ENCODE results near the gene NAGLU. TPM values are rescaled to one million over a fixed set of nuclear protein-coding genes. Genes with fewer than 3 reads are reported as not detected.

NAGLU gene
- total and polyA plus RNA-seq, 2 experiments from 2014 or later: 76.4 to 121 TPM

DNA sequence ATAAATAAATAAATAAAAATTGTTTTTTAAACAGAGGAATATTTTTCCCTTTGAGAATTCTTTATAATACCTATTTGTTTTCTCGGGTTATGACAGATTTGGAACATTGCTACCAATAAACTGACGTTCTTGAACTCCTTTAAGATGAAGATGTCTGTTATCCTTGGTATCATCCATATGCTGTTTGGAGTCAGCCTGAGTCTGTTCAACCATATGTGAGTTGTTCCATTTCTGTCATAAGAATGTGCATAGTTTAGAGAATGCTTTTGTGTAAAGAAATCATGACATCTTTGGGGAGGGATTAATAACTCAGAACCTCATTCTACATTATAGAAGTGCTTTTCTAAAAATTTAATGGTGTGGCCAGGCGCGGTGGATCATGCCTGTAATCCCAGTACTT is 37.2 kb upstream of the NAGLU start:
- Histone ChIP-seq H4K20me1 (ENCODE audit: insufficient read depth, poor library complexity, severe bottlenecking) (no peaks in the 10 kb centered on the region), H3K9me2 (replicated peaks; ENCODE audit: insufficient read depth) (no peaks in the 10 kb centered on the region), H3K27ac (no peak overlapping the region), H3K4me1 (ENCODE audit: insufficient read depth) (no peaks in the 10 kb centered on the region), H3K27me3 (no peaks in the 10 kb centered on the region), H3K4me2 (no peak overlapping the region), H2AFZ (no peak overlapping the region), H3K79me2 (no peaks in the 10 kb centered on the region), H3K4me3 (no peak overlapping the region), H3K36me3 (replicated peaks; ENCODE audit: insufficient read depth, low read depth) (no peaks in the 10 kb centered on the region), H3K9me3 (ENCODE audit: low read depth) (no peaks in the 10 kb centered on the region)
- WGBS (ENCODE audit: low lambda C conversion rate, missing lambda C conversion rate): 100% methylated on average over 4 of the region's 4 CpGs
- TF ChIP-seq EZH2phosphoT487 (IDR thresholded peaks at IDR 0.05; ENCODE audit: low read depth, severe bottlenecking, unreplicated experiment) (no peak), EZH2 (IDR thresholded peaks at IDR 0.05; ENCODE audit: borderline replicate concordance) (no peak)
- TF ChIP-seq, protein P1, sequence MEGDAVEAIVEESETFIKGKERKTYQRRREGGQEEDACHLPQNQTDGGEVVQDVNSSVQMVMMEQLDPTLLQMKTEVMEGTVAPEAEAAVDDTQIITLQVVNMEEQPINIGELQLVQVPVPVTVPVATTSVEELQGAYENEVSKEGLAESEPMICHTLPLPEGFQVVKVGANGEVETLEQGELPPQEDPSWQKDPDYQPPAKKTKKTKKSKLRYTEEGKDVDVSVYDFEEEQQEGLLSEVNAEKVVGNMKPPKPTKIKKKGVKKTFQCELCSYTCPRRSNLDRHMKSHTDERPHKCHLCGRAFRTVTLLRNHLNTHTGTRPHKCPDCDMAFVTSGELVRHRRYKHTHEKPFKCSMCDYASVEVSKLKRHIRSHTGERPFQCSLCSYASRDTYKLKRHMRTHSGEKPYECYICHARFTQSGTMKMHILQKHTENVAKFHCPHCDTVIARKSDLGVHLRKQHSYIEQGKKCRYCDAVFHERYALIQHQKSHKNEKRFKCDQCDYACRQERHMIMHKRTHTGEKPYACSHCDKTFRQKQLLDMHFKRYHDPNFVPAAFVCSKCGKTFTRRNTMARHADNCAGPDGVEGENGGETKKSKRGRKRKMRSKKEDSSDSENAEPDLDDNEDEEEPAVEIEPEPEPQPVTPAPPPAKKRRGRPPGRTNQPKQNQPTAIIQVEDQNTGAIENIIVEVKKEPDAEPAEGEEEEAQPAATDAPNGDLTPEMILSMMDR (IDR thresholded peaks at IDR 0.05; ENCODE audit: poor library complexity): no peak
- no peak for DNase-seq (ENCODE audit: low spot score)

DNA sequence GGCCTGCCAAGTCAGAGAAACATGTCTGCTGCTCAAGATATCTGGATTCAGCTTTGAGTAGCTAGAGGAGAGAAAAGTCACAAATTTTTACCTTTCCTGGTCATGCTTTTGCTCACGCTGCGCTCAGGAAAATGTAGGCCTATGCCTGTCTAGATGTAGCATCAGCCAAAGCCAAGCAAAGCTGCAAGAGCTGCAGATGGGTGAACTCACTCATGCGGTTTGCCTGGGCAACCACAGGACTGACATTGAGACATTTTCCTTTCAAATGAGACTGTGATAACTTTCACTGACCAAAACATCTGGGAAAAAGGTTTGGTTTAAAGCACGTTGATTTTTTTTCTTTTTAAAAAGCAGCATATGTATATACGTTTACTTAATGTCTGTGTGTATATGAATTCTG is 34.0 kb upstream of the NAGLU start:
- 93% methylated on average over 5 of the region's 5 CpGs for WGBS (ENCODE audit: low lambda C conversion rate, missing lambda C conversion rate)
- no peak overlapping the region for H3K27ac ChIP-seq
- H3K9me3 ChIP-seq (ENCODE audit: low read depth): no peaks in the 10 kb centered on the region
- TF ChIP-seq, protein P1 (IDR thresholded peaks at IDR 0.05; ENCODE audit: poor library complexity): no peak
- TF ChIP-seq EZH2phosphoT487 (IDR thresholded peaks at IDR 0.05; ENCODE audit: low read depth, severe bottlenecking, unreplicated experiment) (no peak), EZH2 (IDR thresholded peaks at IDR 0.05; ENCODE audit: borderline replicate concordance) (no peak)
- no peaks in the 10 kb centered on the region for H3K27me3 ChIP-seq
- no peaks in the 10 kb centered on the region for H4K20me1 ChIP-seq (ENCODE audit: insufficient read depth, poor library complexity, severe bottlenecking)
- H2AFZ ChIP-seq: no peak overlapping the region
- H3K79me2 ChIP-seq: no peaks in the 10 kb centered on the region
- no peaks in the 10 kb centered on the region for H3K9me2 ChIP-seq (replicated peaks; ENCODE audit: insufficient read depth)
- no peak overlapping the region for H3K4me2 ChIP-seq
- DNase-seq (ENCODE audit: low spot score): no peak
- no peak overlapping the region for H3K4me3 ChIP-seq
- H3K4me1 ChIP-seq (ENCODE audit: insufficient read depth): no peaks in the 10 kb centered on the region
- no peaks in the 10 kb centered on the region for H3K36me3 ChIP-seq (replicated peaks; ENCODE audit: insufficient read depth, low read depth)

DNA sequence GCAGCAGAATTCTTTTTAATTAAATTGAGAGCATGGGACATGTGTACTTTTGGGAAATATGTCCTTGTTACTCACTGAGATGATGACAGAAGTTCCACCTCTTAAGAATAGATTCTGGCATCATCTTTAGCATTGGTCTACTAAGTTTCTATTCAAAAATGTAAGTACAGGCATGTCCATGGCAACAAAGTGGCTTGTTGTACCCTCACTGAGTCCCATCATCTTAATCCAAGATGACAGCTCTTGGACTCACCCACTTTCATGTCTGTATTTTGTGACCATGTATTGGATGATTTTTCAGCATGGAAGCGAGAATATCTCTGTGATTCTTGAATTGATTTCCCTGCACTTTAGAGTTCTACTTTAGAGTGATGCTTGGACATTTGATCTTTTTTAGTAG is 33.1 kb upstream of the NAGLU start:
- no peaks in the 10 kb centered on the region for H3K9me3 ChIP-seq (ENCODE audit: low read depth)
- no peaks in the 10 kb centered on the region for H3K4me1 ChIP-seq (ENCODE audit: insufficient read depth)
- no peak overlapping the region for H2AFZ ChIP-seq
- H3K27me3 ChIP-seq: no peaks in the 10 kb centered on the region
- no peak overlapping the region for H3K27ac ChIP-seq
- no peaks in the 10 kb centered on the region for H4K20me1 ChIP-seq (ENCODE audit: insufficient read depth, poor library complexity, severe bottlenecking)
- no peak for DNase-seq (ENCODE audit: low spot score)
- H3K79me2 ChIP-seq: no peaks in the 10 kb centered on the region
- TF ChIP-seq, protein P1 (IDR thresholded peaks at IDR 0.05; ENCODE audit: poor library complexity): no peak
- no peak for TF ChIP-seq EZH2phosphoT487 (IDR thresholded peaks at IDR 0.05; ENCODE audit: low read depth, severe bottlenecking, unreplicated experiment)
- no peak for TF ChIP-seq EZH2 (IDR thresholded peaks at IDR 0.05; ENCODE audit: borderline replicate concordance)
- H3K9me2 ChIP-seq (replicated peaks; ENCODE audit: insufficient read depth): no peaks in the 10 kb centered on the region
- H3K36me3 ChIP-seq (replicated peaks; ENCODE audit: insufficient read depth, low read depth): no peaks in the 10 kb centered on the region
- WGBS (ENCODE audit: low lambda C conversion rate, missing lambda C conversion rate): 100% methylated on average over 1 of the region's 1 CpG
- no peak overlapping the region for H3K4me3 ChIP-seq
- H3K4me2 ChIP-seq: no peak overlapping the region

DNA sequence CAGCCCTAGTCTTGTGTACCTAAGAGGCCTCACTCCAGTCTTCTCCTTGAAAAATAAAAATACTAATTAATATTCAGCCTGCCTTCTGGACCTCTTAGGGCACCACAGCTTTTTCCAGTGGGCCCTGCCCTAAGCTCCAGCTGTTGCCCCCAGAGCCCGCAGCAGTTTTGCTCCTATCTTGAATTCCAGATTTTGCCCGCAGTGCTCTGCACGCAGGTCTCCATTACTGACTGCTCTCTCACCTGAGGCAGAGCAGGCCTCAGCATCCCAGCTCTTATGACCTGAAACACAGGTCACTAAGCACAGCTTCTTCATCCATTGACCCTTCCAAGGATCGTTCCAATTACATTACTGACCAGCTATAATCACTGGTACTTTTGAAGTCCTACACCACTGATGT is 28.4 kb upstream of the NAGLU start:
- Histone ChIP-seq H3K4me1 (ENCODE audit: insufficient read depth) (peaks cover 5% of the 10 kb centered on the region), H3K27me3 (no peaks in the 10 kb centered on the region), H3K9me2 (replicated peaks; ENCODE audit: insufficient read depth) (no peaks in the 10 kb centered on the region), H3K27ac (no peak overlapping the region), H3K36me3 (replicated peaks; ENCODE audit: insufficient read depth, low read depth) (no peaks in the 10 kb centered on the region), H3K9me3 (ENCODE audit: low read depth) (no peaks in the 10 kb centered on the region), H3K4me3 (no peak overlapping the region), H2AFZ (no peak overlapping the region), H3K4me2 (no peak overlapping the region), H4K20me1 (ENCODE audit: insufficient read depth, poor library complexity, severe bottlenecking) (no peaks in the 10 kb centered on the region), H3K79me2 (no peaks in the 10 kb centered on the region)
- TF ChIP-seq EZH2 (IDR thresholded peaks at IDR 0.05; ENCODE audit: borderline replicate concordance) (no peak), EZH2phosphoT487 (IDR thresholded peaks at IDR 0.05; ENCODE audit: low read depth, severe bottlenecking, unreplicated experiment) (no peak)
- TF ChIP-seq, protein P1 (IDR thresholded peaks at IDR 0.05; ENCODE audit: poor library complexity): no peak
- 96% methylated on average over 4 of the region's 4 CpGs for WGBS (ENCODE audit: low lambda C conversion rate, missing lambda C conversion rate)
- DNase-seq (ENCODE audit: low spot score): no peak
